Measurements from ENCODE around the gene NFIX. TPM values are rescaled to one million over a fixed set of nuclear protein-coding genes. Genes with fewer than 3 reads are reported as not detected.

The NFIX gene
- total and polyA plus RNA-seq, 12 donors = 16.8 to 162 (median 138) TPM

GRCh38 chr19:13045812-13046211 is 50.5 kb downstream of the NFIX start:
- no peaks in the 10 kb centered on the region for H3K27me3 ChIP-seq
- ATAC-seq (no peak), DNase-seq (no peak)
- H3K4me3 ChIP-seq = no peak overlapping the region
- intact Hi-C loops (cut with DNase I) = no loop called here
- peaks cover 0 to 7% (median 0%) of the 10 kb centered on the region in 9 donors for H3K36me3 ChIP-seq
- TF ChIP-seq CTCF (IDR thresholded peaks at IDR 0.05) = no peak
- peaks cover 42 to 91% (median 82%) of the 10 kb centered on the region in 9 donors for H3K4me1 ChIP-seq
- peak overlapping the region in 4 of 10 donors; percentile 4 to 60 (median 36) for H3K27ac ChIP-seq
- 91 to 92% methylated on average over 4 of the region's 4 CpGs for WGBS, 2 donors
- H3K9me3 ChIP-seq = no peaks in the 10 kb centered on the region

- intact Hi-C loops (cut with DNase I) = no loop called here
- Histone ChIP-seq H3K4me1 (peaks cover 56 to 92% (median 87%) of the 10 kb centered on the region in 9 donors), H3K9me3 (no peaks in the 10 kb centered on the region), H3K4me3 (no peak overlapping the region), H3K27ac (peak overlapping the region in 5 of 10 donors; percentile 13 to 60 (median 17)), H3K27me3 (peaks cover 0 to 6% (median 0%) of the 10 kb centered on the region in 7 donors), H3K36me3 (peaks cover 0 to 7% (median 0%) of the 10 kb centered on the region in 9 donors)
- ATAC-seq = no peak
- no peak for TF ChIP-seq CTCF (IDR thresholded peaks at IDR 0.05)
- 70 to 73% methylated on average over 7 of the region's 7 CpGs for WGBS, 2 donors
- DNase-seq = no peak
These were observed 52.1 kb downstream of the NFIX start for GRCh38 chr19:13047374-13047773.

GRCh38 chr19:13050274-13050673 is 55.0 kb downstream of the NFIX start:
- intact Hi-C loops (cut with DNase I) = loop anchor here in 1 of 10 donors (10.0 kb wide), 1 partner anchor 55 kb away; the partner anchor contains the start of gene NFIX

GRCh38 chr19:13051557-13052165 is 56.4 kb downstream of the NFIX start:
- DNase-seq (peak in 1 of 2 donors; percentile 67), ATAC-seq (peak in 4 of 8 donors; percentile 8 to 28 (median 16))
- Histone ChIP-seq H3K27ac (peak overlapping the region in 8 of 10 donors; percentile 80 to 99 (median 98)), H3K4me3 (peak overlapping the region in 5 of 10 donors; percentile 8 to 24 (median 15)), H3K36me3 (no peaks in the 10 kb centered on the region), H3K4me1 (peaks cover 61 to 92% (median 87%) of the 10 kb centered on the region in 9 donors), H3K9me3 (no peaks in the 10 kb centered on the region), H3K27me3 (peaks cover 0 to 6% (median 0%) of the 10 kb centered on the region in 7 donors)
- 3 to 4% methylated on average over 23 of the region's 23 CpGs for WGBS, 2 donors
- intact Hi-C loops (cut with DNase I) = loop anchor here in 2 of 10 donors (2.0 to 10.0 kb wide), 2 partner anchors 13 to 57 kb away; partner anchors contain the start of gene NFIX (in 1 of the 2)
- peak in 1 of 9 donors; percentile 20 for TF ChIP-seq CTCF (IDR thresholded peaks at IDR 0.05)

More at GRCh38 chr19:13050274-13050673, 55.0 kb downstream of the NFIX start:
- Histone ChIP-seq H3K4me1 (peaks cover 56 to 92% (median 87%) of the 10 kb centered on the region in 9 donors), H3K4me3 (no peak overlapping the region), H3K27ac (peak overlapping the region in 7 of 10 donors; percentile 14 to 99 (median 98)), H3K27me3 (peaks cover 0 to 6% (median 0%) of the 10 kb centered on the region in 7 donors), H3K36me3 (peaks cover 0 to 7% (median 0%) of the 10 kb centered on the region in 9 donors), H3K9me3 (no peaks in the 10 kb centered on the region)
- ATAC-seq (no peak), DNase-seq (no peak)
- TF ChIP-seq CTCF (IDR thresholded peaks at IDR 0.05) = no peak
- 42% methylated on average over 4 of the region's 4 CpGs for WGBS, 2 donors

Measured in heart right ventricle (tissue), 16 donors.